Endothelial cell of umbilical vein (primary cell): ENCODE data around the gene CXCR1. TPM values are rescaled to one million over a fixed set of nuclear protein-coding genes. Genes with fewer than 3 reads are reported as not detected.
A peak's percentile ranks its signal among the peaks of the same experiment; 100 is the strongest.

ENCODE experiments used
- BruUV-seq: library from RNA; stranded (reverse); fragments of 400-500 nt; replicated peaks from 2 replicates; lab custom pipeline; 2021; lab: Mats Ljungman, UMichigan
- CTCF ChIA-PET: fragments of 300-600, 350-600 bp; sonication (Branson Sonifier 250); formaldehyde crosslinking; loops from one replicate; lab custom pipeline; 2021; ENCODE audit warnings: antibody characterized with exemption, inconsistent platforms; lab: Charles Lee
- POLR2A ChIA-PET: fragments of 300-600, 350-600 bp; sonication (Branson Sonifier 250); formaldehyde crosslinking; loops from one replicate; lab custom pipeline; 2021; ENCODE audit warnings: antibody characterized with exemption, inconsistent platforms; lab: Charles Lee
- DNase-seq: peaks from one replicate; pipeline ENCODE4 v3.0.0-alpha.2; 2011; ENCODE audit warnings: low read depth, low spot score
- FAIRE-seq: peaks from 2 replicates; lab custom pipeline; 2011; peaks lifted over from hg19 to GRCh38; lab: Jason Lieb, UNC
- H2AFZ ChIP-seq: 2 replicates; pipeline ENCODE4 v1.6.0; 2012; ENCODE audit warnings: low read depth, low read length, control low read depth, inconsistent platforms
- H3K27ac ChIP-seq: 2 replicates; pipeline ENCODE4 v1.5.1; 2011; ENCODE audit warnings: low read depth, mild to moderate bottlenecking, control low read depth, low read length, moderate library complexity; ENCODE audit not compliant: insufficient read depth
- H3K27me3 ChIP-seq, 2 experiments: 2 replicates each; pipeline versions ENCODE4 v1.6.0 to v1.6.1; 2011; ENCODE audit warnings: low read length in 2 of 2, mixed read lengths in 1 of 2; ENCODE audit not compliant: control insufficient read depth in 2 of 2, insufficient read depth in 2 of 2
- H3K36me3 ChIP-seq, 2 experiments: 2 replicates in 1 of 2; 3 replicates in 1 of 2; pipeline ENCODE4 v1.5.1; 2011; ENCODE audit warnings: low read length in 2 of 2, mild to moderate bottlenecking in 1 of 2, moderate library complexity in 1 of 2; ENCODE audit not compliant: control insufficient read depth in 2 of 2, insufficient read depth in 2 of 2; ENCODE audit errors: extremely low read depth in 1 of 2
- H3K4me1 ChIP-seq: 3 replicates; pipeline ENCODE4 v1.5.1; 2011; ENCODE audit warnings: mild to moderate bottlenecking, low read length; ENCODE audit not compliant: control insufficient read depth, insufficient read depth; ENCODE audit errors: extremely low read depth
- H3K4me2 ChIP-seq: 2 replicates; pipeline ENCODE4 v1.6.1; 2011; ENCODE audit warnings: low read length, control low read depth, mixed read lengths; ENCODE audit not compliant: insufficient read depth
- H3K4me3 ChIP-seq, 3 experiments: fragments of 200-600 bp in 1 of 3; sonication (generic), shearing (Covaris generic) in 1 of 3; replicated peaks in 1 of 3; 2 replicates each; pipeline ENCODE4 v1.5.1; 2011 to 2016; ENCODE audit warnings: control low read depth in 3 of 3, low read length in 3 of 3, mild to moderate bottlenecking in 2 of 3, inconsistent platforms in 1 of 3, low read depth in 1 of 3, moderate library complexity in 1 of 3; ENCODE audit not compliant: insufficient read depth in 1 of 3
- H3K79me2 ChIP-seq: 2 replicates; pipeline ENCODE4 v1.6.0; 2012; ENCODE audit warnings: low read length, inconsistent platforms; ENCODE audit not compliant: control insufficient read depth, insufficient read depth
- H3K9ac ChIP-seq: replicated peaks from 2 replicates; pipeline ENCODE3; 2011; ENCODE audit warnings: low read length, control low read depth; ENCODE audit not compliant: insufficient read depth; ENCODE audit errors: extremely low read depth
- H3K9me1 ChIP-seq: replicated peaks from 3 replicates; pipeline ENCODE4 v1.6.0; 2011; ENCODE audit warnings: mild to moderate bottlenecking, low read length; ENCODE audit not compliant: control insufficient read depth, insufficient read depth; ENCODE audit errors: extremely low read depth
- H3K9me3 ChIP-seq: replicated peaks from 2 replicates; pipeline ENCODE4 v1.5.1; 2012; ENCODE audit warnings: low read length, inconsistent platforms; ENCODE audit not compliant: control insufficient read depth, insufficient read depth
- H4K20me1 ChIP-seq: replicated peaks from 2 replicates; pipeline ENCODE3; 2011; ENCODE audit warnings: mild to moderate bottlenecking, low read length; ENCODE audit not compliant: control insufficient read depth, insufficient read depth; ENCODE audit errors: extremely low read depth
- GATA2 ChIP-seq: IDR thresholded peaks from 2 replicates; pipeline ENCODE4 v1.7.0; 2011; ENCODE audit warnings: low read depth, mild to moderate bottlenecking, moderate library complexity, mixed read lengths, low read length; ENCODE audit not compliant: insufficient read length, insufficient read depth
- MYC ChIP-seq: IDR thresholded peaks from one replicate; pipeline ENCODE4 v1.6.1; 2011; ENCODE audit warnings: mild to moderate bottlenecking, low read depth, low read length
- POLR2A ChIP-seq: IDR thresholded peaks from 2 replicates; pipeline ENCODE4 v1.6.1; 2012; ENCODE audit warnings: low read depth, mild to moderate bottlenecking, control low read depth, low read length
- dilution Hi-C: fragments of 300-500 bp; cut with MboI; formaldehyde crosslinking; loops from one replicate; pipeline ENCODE4 v1.15.0; 2019; ENCODE audit warnings: low sequenced_read_pairs; ENCODE audit not compliant: extremely low pct_ligation_motif_present
- intact Hi-C: fragments of 100-400 bp; cut with micrococcal nuclease; formaldehyde crosslinking; loops from one replicate; pipeline ENCODE4 v1.10.0; 2022
- polyA plus RNA-seq, 4 experiments: library from polyadenylated mRNA; depleted of rRNA in 3 of 4; stranded (reverse) in 3 of 4; unstranded in 1 of 4; fragments of >200 nt; gene quantifications; 2 replicates each; pipeline versions ENCODE4 v1.2.1 to v1.2.3, GENCODE V29; 2011 to 2012; ENCODE audit warnings: missing spikeins in 1 of 4
- total RNA-seq: library from RNA; stranded (reverse); gene quantifications from 2 replicates; pipeline ENCODE4 v1.2.3, GENCODE V29; 2021

The CXCR1 gene
- total and polyA plus RNA-seq, 2 donors (not counting 3 experiments of a cell fraction or from before 2014, with no cell fraction given): not detected

- CTCF ChIA-PET: interaction anchor here (0.9 to 1.6 kb wide), 4 partner anchors 13 to 208 kb away, joined by 3 to 9 read pairs (median 4); no protein-coding TSS in a partner anchor
Observed at GRCh38 chr2:218187296-218188015, 20.7 kb upstream of the CXCR1 start.

GRCh38 chr2:218186876-218187275 is 20.1 kb upstream of the CXCR1 start:
- ChIA-PET POLR2A (no interaction called here), CTCF (interaction anchor here (1.1 to 1.6 kb wide), 3 partner anchors 14 to 209 kb away, joined by 3 to 9 read pairs (median 4); no protein-coding TSS in a partner anchor)
- Histone ChIP-seq H3K9ac (no peak overlapping the region), H4K20me1 (no peaks in the 10 kb centered on the region), H3K4me1 (no peaks in the 10 kb centered on the region), H3K79me2 (no peaks in the 10 kb centered on the region), H3K36me3 (no peaks in the 10 kb centered on the region), H3K9me1 (no peaks in the 10 kb centered on the region), H3K27me3 (peaks cover 2 to 6% of the 10 kb centered on the region in 2 experiments), H3K4me2 (no peak overlapping the region), H2AFZ (peak overlapping the region; percentile 47), H3K27ac (no peak overlapping the region), H3K4me3 (no peak overlapping the region), H3K9me3 (no peaks in the 10 kb centered on the region)
- FAIRE-seq (no peak), DNase-seq (no peak)
- intact Hi-C loops: loop anchor here (1.0 to 5.0 kb wide), 7 partner anchors 30 to 280 kb away; partner anchors contain the start of genes AAMP, ARPC2 and PNKD
- TF ChIP-seq MYC (no peak), POLR2A (no peak), GATA2 (no peak)
- dilution Hi-C loops: no loop called here
- BruUV-seq: no TSS peak

More at GRCh38 chr2:218187296-218188015, 20.7 kb upstream of the CXCR1 start:
- peaks cover 2 to 4% of the 10 kb centered on the region in 2 experiments for H3K27me3 ChIP-seq
- no peaks in the 10 kb centered on the region for H3K4me1 ChIP-seq
- dilution Hi-C loops (no loop called here), intact Hi-C loops (loop anchor here (2.0 to 5.0 kb wide), 2 partner anchors 53 to 280 kb away; no protein-coding TSS in a partner anchor)
- no TSS peak for BruUV-seq
- no peak for TF ChIP-seq POLR2A
- no peak overlapping the region for H3K4me3 ChIP-seq
- H4K20me1 ChIP-seq: no peaks in the 10 kb centered on the region
- no peak overlapping the region for H3K4me2 ChIP-seq
- POLR2A ChIA-PET: no interaction called here
- no peaks in the 10 kb centered on the region for H3K9me1 ChIP-seq
- no peaks in the 10 kb centered on the region for H3K9me3 ChIP-seq
- no peak for DNase-seq
- H3K9ac ChIP-seq: no peak overlapping the region
- H3K36me3 ChIP-seq: no peaks in the 10 kb centered on the region
- no peak for FAIRE-seq
- no peaks in the 10 kb centered on the region for H3K79me2 ChIP-seq
- no peak overlapping the region for H2AFZ ChIP-seq
- H3K27ac ChIP-seq: no peak overlapping the region
